Pons (tissue), 1 donor: Measurements from ENCODE around the gene SCART1.
"Not testable (repeated sequence)": the region's sequence is repeated elsewhere in the genome, so short reads cannot be mapped to it uniquely, and the experiment has no call there.

ENCODE experiments used
- DNase-seq: peaks from one replicate; pipeline ENCODE4 v3.0.0-alpha.2; 2016; ENCODE audit warnings: low spot score

The SCART1 gene

GRCh38 chr10:133432789-133433188 is 21.0 kb upstream of the SCART1 start:
- DNase-seq, result not testable (repeated sequence)

- no peak for DNase-seq
Measured at GRCh38 chr10:133438711-133439273, 15.0 kb upstream of the SCART1 start.

- no peak for DNase-seq
Measured at GRCh38 chr10:133439517-133440461, 14.0 kb upstream of the SCART1 start.

- DNase-seq, result no peak
Measured at GRCh38 chr10:133440633-133441285, 13.0 kb upstream of the SCART1 start.

- not testable (repeated sequence) for DNase-seq
Measured at GRCh38 chr10:133441356-133441755, 12.4 kb upstream of the SCART1 start.

GRCh38 chr10:133441780-133442179 is 12.0 kb upstream of the SCART1 start:
- DNase-seq, result no peak

GRCh38 chr10:133442191-133442966 is 11.4 kb upstream of the SCART1 start:
- no peak for DNase-seq

- DNase-seq, result no peak
Measured at GRCh38 chr10:133442967-133443924, 10.5 kb upstream of the SCART1 start.

GRCh38 chr10:133444342-133445267 is 9.1 kb upstream of the SCART1 start:
- no peak for DNase-seq

- no peak for DNase-seq
Measured at GRCh38 chr10:133445268-133445732, 8.4 kb upstream of the SCART1 start.

GRCh38 chr10:133445751-133446708 is 7.7 kb upstream of the SCART1 start:
- DNase-seq, result no peak

GRCh38 chr10:133446979-133447378 is 6.8 kb upstream of the SCART1 start:
- DNase-seq, result no peak

GRCh38 chr10:133448120-133448519 is 5.6 kb upstream of the SCART1 start:
- no peak for DNase-seq

- DNase-seq, result no peak
Measured at GRCh38 chr10:133451346-133451745, 2.4 kb upstream of the SCART1 start.

- no peak for DNase-seq
Measured at GRCh38 chr10:133452453-133452852, 1.3 kb upstream of the SCART1 start.

GRCh38 chr10:133454204-133454893 is 604 bp downstream of the SCART1 start:
- DNase-seq, result no peak

GRCh38 chr10:133455196-133455595 is 1.5 kb downstream of the SCART1 start:
- no peak for DNase-seq

- DNase-seq, result no peak
Measured at GRCh38 chr10:133455611-133456031, 1.9 kb downstream of the SCART1 start.
